HL-60/S4 (cell line): ENCODE results near the gene DYSF.

ENCODE experiments used
- in situ Hi-C: fragments of 300-500 bp; cut with MboI; formaldehyde crosslinking; loops from 2 replicates; pipeline ENCODE4 v1.14.3; 2022; ENCODE audit warnings: low sequenced_read_pairs

Gene DYSF

GRCh38 chr2:71682341-71682740 is 229.0 kb downstream of the DYSF start:
- in situ Hi-C loops: no loop called here

GRCh38 chr2:71683070-71683469 is 229.7 kb downstream of the DYSF start:
- in situ Hi-C loops: no loop called here

- in situ Hi-C loops: no loop called here
These were observed 230.3 kb downstream of the DYSF start for GRCh38 chr2:71683666-71684065.

- in situ Hi-C loops: no loop called here
These were observed 231.1 kb downstream of the DYSF start for GRCh38 chr2:71684226-71685072.

- in situ Hi-C loops: no loop called here
These were observed 231.9 kb downstream of the DYSF start for GRCh38 chr2:71685073-71685848.

GRCh38 chr2:71685941-71686611 is 232.7 kb downstream of the DYSF start:
- in situ Hi-C loops: no loop called here

GRCh38 chr2:71686781-71687180 is 233.4 kb downstream of the DYSF start:
- in situ Hi-C loops: no loop called here

- in situ Hi-C loops: no loop called here
These were observed 234.1 kb downstream of the DYSF start for GRCh38 chr2:71687412-71687811.

GRCh38 chr2:71688530-71688929 is 235.2 kb downstream of the DYSF start:
- in situ Hi-C loops: no loop called here

- in situ Hi-C loops: no loop called here
These were observed 236.0 kb downstream of the DYSF start for GRCh38 chr2:71689393-71689792.

GRCh38 chr2:71689968-71690834 is 236.8 kb downstream of the DYSF start:
- in situ Hi-C loops: no loop called here

- in situ Hi-C loops: no loop called here
These were observed 237.6 kb downstream of the DYSF start for GRCh38 chr2:71690876-71691475.

- in situ Hi-C loops: no loop called here
These were observed 238.5 kb downstream of the DYSF start for GRCh38 chr2:71691747-71692441.

- in situ Hi-C loops: no loop called here
These were observed 239.4 kb downstream of the DYSF start for GRCh38 chr2:71692621-71693277.

- in situ Hi-C loops: no loop called here
These were observed 240.2 kb downstream of the DYSF start for GRCh38 chr2:71693286-71694270.

GRCh38 chr2:71694501-71695234 is 241.3 kb downstream of the DYSF start:
- in situ Hi-C loops: no loop called here
